Pancreas (tissue), 10 donors: ENCODE data around the gene PRSS23. TPM values are rescaled to one million over a fixed set of nuclear protein-coding genes. Genes with fewer than 3 reads are reported as not detected.
A peak's percentile ranks its signal among the peaks of the same experiment; 100 is the strongest.
"Not testable (repeated sequence)": the region's sequence is repeated elsewhere in the genome, so short reads cannot be mapped to it uniquely, and the experiment has no call there.

Experiments
- ATAC-seq, 4 donors: fragments of 200-7000 bp; cut with Tn5 transposase; one replicate each; pipeline versions ENCODE4 v1.8.0 to v1.9.1; 2020; ENCODE audit warnings: mild to moderate bottlenecking in 4 of 4, moderate library complexity in 4 of 4
- DNase-seq, 6 donors: peaks; one replicate each; pipeline ENCODE4 v3.0.0-alpha.2; 2020
- FAIRE-seq: peaks from 2 replicates; lab custom pipeline; 2012; peaks lifted over from hg19 to GRCh38; lab: Jason Lieb, UNC
- H3K27ac ChIP-seq, 4 donors: fragments of 200-600 bp; sonication (generic); 1 replicate in 3 of 4; 2 replicates in 1 of 4; pipeline versions ENCODE4 v1.5.0 to v1.8.0; 2020
- H3K27me3 ChIP-seq, 4 donors: fragments of 200-600 bp; one replicate each; pipeline ENCODE4 v1.8.0; 2021
- H3K36me3 ChIP-seq, 3 donors: fragments of 200-600 bp; sonication (generic) in 1 of 3; one replicate each; pipeline versions ENCODE4 v1.5.0 to v1.8.0; 2020 to 2021
- H3K4me1 ChIP-seq, 3 donors: fragments of 200-600 bp; one replicate each; pipeline ENCODE4 v1.8.0; 2021
- H3K4me3 ChIP-seq, 4 donors: fragments of 200-600 bp; sonication (generic) in 2 of 4; one replicate each; pipeline versions ENCODE4 v1.5.0 to v1.8.0; 2020 to 2021
- H3K9me3 ChIP-seq, 4 donors: fragments of 200-600 bp; one replicate each; pipeline ENCODE4 v1.8.0; 2021
- WGBS, 2 donors: extraction: QIAGEN DNeasy Blood & Tissue Kit; methylation state at CpG; one replicate each; pipeline ENCODE4 v1.1.7; 2013; 5-methylcytosine and 5-hydroxymethylcytosine counted together
- intact Hi-C, 3 donors: fragments of 100-400 bp; cut with DNase I; formaldehyde crosslinking; loops; one replicate each; pipeline versions ENCODE4 v1.11.1 to v1.14.2; 2022
- polyA plus RNA-seq, 2 donors: library from polyadenylated mRNA; stranded (reverse); fragments of 200-250 nt; gene quantifications; one replicate each; pipeline ENCODE4 v1.2.3, GENCODE V29; 2013
- total RNA-seq, 6 donors: library from RNA; stranded (reverse); fragmentation: NEBNext Ultra II Directional in 4 of 6; extraction: Animal tissue kit (Norgen Biotek cat#: 25700) in 4 of 6; gene quantifications; one replicate each; pipeline versions ENCODE4 v1.2.1 to v1.2.4, GENCODE V29; 2021 to 2023
- TF ChIP-seq, protein P1 (sequence below), 4 donors: fragments of 200-600 bp; sonication (generic) in 3 of 4; IDR thresholded peaks; one replicate each; pipeline versions ENCODE4 v1.5.0 to v1.8.0; 2021; ENCODE audit warnings: antibody characterized with exemption in 4 of 4
- donor health status: healthy with polysubstance abuse.
- donor health status: DM: no; HTN: no; CAD: no; lungs with moderate emphysema.
- donor health status: DM: no; HTN: no; CAD: no.
- donor health status: control.
- donor health status: control.
- donor health status: Bipolar disorder and iron deficiency.
- donor health status: DM: yes; HTN: yes; CAD: no.
- donor health status: DM: no; HTN: no; CAD: no.
- donor health status: DM: no; HTN: no; CAD: no.
- donor health status: DM: yes; HTN: yes; CAD: no.

PRSS23 gene
- total and polyA plus RNA-seq, 8 donors: 4.4 to 29.4 (median 11.4) TPM

DNA sequence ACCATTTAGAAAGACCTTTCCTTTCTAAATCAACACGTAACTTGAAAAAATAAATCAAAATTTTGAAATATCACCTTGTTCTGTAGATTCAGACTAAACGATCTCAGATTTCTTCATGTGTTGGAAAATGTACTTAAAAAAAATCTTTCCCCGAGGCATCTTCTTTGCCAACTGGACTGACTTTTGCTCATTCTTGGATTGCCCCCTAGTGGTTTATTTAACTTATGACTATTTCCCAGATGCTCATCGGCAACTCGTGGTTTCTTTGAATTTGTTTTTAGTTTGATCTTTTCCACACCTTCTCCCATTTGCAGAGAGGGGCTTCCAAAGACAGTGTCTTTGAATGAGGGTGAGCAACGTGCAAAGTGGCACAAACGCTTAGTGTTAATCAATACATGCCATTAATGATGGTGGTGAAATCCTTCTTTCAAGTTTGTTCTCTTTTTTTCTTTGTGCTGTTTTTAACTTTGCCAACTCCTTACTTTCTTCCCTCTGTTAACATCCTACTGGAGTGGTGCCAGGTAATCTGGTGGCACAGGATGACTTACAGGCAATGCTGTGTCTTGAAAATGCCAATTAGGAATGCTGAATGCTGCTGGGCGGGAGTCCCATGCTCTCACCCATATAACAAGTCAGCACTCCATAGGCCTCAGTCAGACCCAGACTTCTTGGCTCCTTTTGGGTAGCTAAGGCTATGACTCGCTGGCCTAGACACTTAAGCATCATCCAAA, 18.3 kb downstream of the PRSS23 start:
- H3K36me3 ChIP-seq: no peaks in the 10 kb centered on the region
- FAIRE-seq: peak; percentile 93
- 12% methylated on average over 9 of the region's 9 CpGs for WGBS, 2 donors
- intact Hi-C loops: loop anchor here (5.0 to 10.0 kb wide), 3 partner anchors 214 to 361 kb away; no protein-coding TSS in a partner anchor
- peak in 1 of 6 donors; percentile 16 for DNase-seq
- H3K9me3 ChIP-seq: peaks cover 0 to 3% (median 0%) of the 10 kb centered on the region in 4 donors
- no peaks in the 10 kb centered on the region for H3K27me3 ChIP-seq
- no peak overlapping the region for H3K4me3 ChIP-seq
- peaks cover 0 to 4% (median 0%) of the 10 kb centered on the region in 3 donors for H3K4me1 ChIP-seq
- no peak overlapping the region for H3K27ac ChIP-seq
- TF ChIP-seq, protein P1, sequence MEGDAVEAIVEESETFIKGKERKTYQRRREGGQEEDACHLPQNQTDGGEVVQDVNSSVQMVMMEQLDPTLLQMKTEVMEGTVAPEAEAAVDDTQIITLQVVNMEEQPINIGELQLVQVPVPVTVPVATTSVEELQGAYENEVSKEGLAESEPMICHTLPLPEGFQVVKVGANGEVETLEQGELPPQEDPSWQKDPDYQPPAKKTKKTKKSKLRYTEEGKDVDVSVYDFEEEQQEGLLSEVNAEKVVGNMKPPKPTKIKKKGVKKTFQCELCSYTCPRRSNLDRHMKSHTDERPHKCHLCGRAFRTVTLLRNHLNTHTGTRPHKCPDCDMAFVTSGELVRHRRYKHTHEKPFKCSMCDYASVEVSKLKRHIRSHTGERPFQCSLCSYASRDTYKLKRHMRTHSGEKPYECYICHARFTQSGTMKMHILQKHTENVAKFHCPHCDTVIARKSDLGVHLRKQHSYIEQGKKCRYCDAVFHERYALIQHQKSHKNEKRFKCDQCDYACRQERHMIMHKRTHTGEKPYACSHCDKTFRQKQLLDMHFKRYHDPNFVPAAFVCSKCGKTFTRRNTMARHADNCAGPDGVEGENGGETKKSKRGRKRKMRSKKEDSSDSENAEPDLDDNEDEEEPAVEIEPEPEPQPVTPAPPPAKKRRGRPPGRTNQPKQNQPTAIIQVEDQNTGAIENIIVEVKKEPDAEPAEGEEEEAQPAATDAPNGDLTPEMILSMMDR (IDR thresholded peaks at IDR 0.05): peak; percentile 49 to 76 (median 60)
- peak; percentile 61 to 90 (median 83) for ATAC-seq

DNA sequence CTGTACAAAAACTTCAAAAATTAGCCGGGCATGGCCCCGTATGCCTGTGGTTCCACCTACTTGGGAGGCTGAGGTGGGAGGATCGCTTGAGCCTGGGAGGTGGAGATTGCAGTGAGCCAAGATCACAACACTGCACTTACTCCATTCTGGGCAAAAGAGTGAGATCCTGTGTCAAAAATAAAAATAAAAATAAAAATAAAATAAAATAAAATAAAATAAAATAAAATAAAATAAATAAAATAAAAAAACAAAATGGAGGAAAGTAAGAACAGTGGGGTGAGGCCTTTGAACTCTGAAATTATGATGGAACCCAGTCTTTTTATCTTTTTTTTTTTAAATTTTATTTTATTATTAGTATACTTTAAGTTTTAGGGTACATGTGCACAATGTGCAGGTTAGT, 23.8 kb downstream of the PRSS23 start:
- H3K27me3 ChIP-seq: not testable (repeated sequence)

DNA sequence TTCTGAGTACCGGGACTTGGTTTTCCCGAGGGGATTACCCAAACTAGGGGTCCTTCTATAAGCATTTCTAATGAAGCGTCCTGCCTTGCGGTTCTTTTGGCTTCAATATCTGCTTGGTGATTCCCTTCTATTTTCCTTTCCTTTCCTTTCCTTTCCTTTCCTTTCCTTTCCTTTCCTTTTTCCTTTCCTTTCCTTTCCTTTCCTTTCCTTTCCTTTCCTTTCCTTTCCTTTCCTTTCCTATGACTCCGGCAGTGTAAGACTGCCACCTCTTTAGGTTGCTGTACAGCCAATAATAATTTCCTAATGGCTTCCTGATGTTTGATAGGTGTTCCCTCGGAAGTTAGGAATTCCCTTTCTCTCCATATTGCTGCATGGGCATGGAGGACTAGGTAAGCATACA, 34.0 kb downstream of the PRSS23 start:
- H3K4me3 ChIP-seq, H3K27ac ChIP-seq, H3K4me1 ChIP-seq, H3K36me3 ChIP-seq, FAIRE-seq, H3K9me3 ChIP-seq, DNase-seq, ATAC-seq, intact Hi-C loops, H3K27me3 ChIP-seq: not testable (repeated sequence)
- WGBS, 2 donors: 91 to 92% methylated on average over 6 of the region's 6 CpGs

More for the DNA sequence above, 23.8 kb downstream of the PRSS23 start:
- H3K9me3 ChIP-seq, ATAC-seq, H3K27ac ChIP-seq, H3K4me3 ChIP-seq, H3K4me1 ChIP-seq, H3K36me3 ChIP-seq, intact Hi-C loops, FAIRE-seq, DNase-seq: not testable (repeated sequence)
- WGBS, 2 donors: 98 to 100% methylated on average over 3 of the region's 3 CpGs

DNA sequence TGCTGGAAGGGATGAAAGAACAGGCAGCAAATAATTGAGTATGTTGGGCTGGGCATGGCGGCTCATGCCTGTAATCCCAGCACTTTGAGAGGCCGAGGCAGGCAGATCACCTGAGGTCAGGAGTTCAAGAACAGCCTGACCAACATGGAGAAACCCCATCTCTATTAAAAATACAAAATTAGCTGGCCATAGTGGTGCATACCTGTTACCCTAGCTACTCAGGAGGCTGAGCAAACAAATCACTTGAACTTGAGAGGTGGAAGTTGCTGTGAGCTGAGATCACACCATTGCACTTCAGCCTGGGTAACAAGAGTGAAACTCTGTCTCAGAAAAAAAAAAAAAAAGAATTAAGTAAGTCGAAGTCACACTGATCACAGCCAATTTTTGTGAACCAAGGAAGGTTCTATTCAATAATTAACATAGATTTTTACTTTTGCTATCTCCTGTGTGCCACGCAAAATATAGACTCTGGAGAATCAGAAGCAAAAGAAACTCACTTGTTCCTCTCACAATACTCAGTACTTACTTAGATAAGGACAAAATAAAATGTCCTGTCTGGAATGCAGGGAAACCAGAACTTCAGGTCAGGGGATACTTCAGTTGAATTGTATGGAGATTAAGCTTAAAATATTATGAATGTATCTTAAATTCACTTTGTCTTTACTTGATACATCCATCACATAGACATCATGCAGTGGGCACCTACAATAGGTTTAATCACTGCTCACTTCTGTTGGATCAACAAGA, 44.6 kb downstream of the PRSS23 start:
- intact Hi-C loops, FAIRE-seq: not testable (repeated sequence)
- peak in 1 of 4 donors; percentile 48 for ATAC-seq

DNA sequence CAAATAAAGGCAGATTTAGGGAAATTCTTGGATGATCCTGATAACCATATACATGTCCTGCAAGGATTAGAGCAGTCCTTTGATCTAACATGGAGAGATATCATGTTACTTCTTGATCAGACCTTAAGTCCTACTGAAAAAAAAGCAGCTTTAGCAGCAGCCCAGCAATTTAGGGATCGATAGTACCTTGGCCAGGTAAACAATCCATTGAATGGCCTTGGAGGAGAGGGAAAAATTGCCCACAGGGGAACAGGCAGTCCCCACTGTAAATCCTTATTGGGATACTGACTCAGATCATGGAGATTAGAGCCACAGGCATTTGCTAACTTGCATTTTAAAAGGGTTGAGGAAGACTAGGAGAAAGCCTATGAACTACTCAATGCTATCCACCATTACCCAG, 47.8 kb downstream of the PRSS23 start:
- FAIRE-seq (no peak), DNase-seq (no peak), ATAC-seq (peak in 2 of 4 donors; percentile 16 to 48)
- Histone ChIP-seq H3K9me3 (no peaks in the 10 kb centered on the region), H3K4me3 (no peak overlapping the region), H3K27me3 (no peaks in the 10 kb centered on the region), H3K4me1 (peaks cover 0 to 7% (median 0%) of the 10 kb centered on the region in 3 donors), H3K27ac (no peak overlapping the region), H3K36me3 (no peaks in the 10 kb centered on the region)
- WGBS, 2 donors: 26 to 35% methylated on average over 1 of the region's 1 CpG
- TF ChIP-seq, protein P1 (IDR thresholded peaks at IDR 0.05): no peak
- intact Hi-C loops: no loop called here

More for the DNA sequence above, 44.6 kb downstream of the PRSS23 start:
- not testable (repeated sequence) for H3K4me1 ChIP-seq, H3K27me3 ChIP-seq, H3K4me3 ChIP-seq, DNase-seq, H3K36me3 ChIP-seq, H3K9me3 ChIP-seq, H3K27ac ChIP-seq
- 60 to 66% methylated on average over 4 of the region's 4 CpGs for WGBS, 2 donors

DNA sequence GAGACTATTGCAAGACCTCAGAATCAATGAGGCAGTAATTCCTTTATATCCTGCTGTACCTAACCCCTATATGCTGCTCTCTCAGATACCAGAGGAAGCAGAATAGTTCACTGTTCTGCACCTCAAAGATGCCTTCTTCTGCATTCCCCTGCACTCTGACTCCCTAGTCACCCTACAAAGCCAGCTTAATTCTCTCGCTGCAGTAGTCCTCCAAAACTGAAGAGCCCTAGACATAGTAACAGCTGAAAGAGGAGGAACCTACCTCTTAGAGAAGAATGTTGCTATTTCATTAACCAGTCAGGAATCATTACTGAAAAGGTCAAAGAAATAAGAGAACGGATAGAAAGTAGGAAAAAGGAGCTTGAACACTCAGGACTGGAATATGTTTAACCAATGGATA, 49.3 kb downstream of the PRSS23 start:
- H3K4me3 ChIP-seq: no peak overlapping the region
- peaks cover 0 to 7% (median 0%) of the 10 kb centered on the region in 3 donors for H3K4me1 ChIP-seq
- intact Hi-C loops: no loop called here
- no peak overlapping the region for H3K27ac ChIP-seq
- no peaks in the 10 kb centered on the region for H3K9me3 ChIP-seq
- no peak for FAIRE-seq
- no peak for ATAC-seq
- H3K27me3 ChIP-seq: no peaks in the 10 kb centered on the region
- DNase-seq: no peak
- TF ChIP-seq, protein P1 (IDR thresholded peaks at IDR 0.05): no peak
- H3K36me3 ChIP-seq: no peaks in the 10 kb centered on the region
- WGBS, 2 donors: 96 to 99% methylated on average over 2 of the region's 2 CpGs

Other genes starting within 250 kb of the PRSS23 start
- 10 to 100 TPM in 4 of 6 donors, 1 to 10 TPM in 2; 6.5 to 15.4 (median 11.3) TPM for gene ME3, start 127.9 kb upstream of the PRSS23 start, total RNA-seq
- gene ME3, start 127.9 kb upstream of the PRSS23 start, polyA plus RNA-seq: 10 to 100 TPM; 28.7 to 38.8 TPM
- gene FZD4, start 154.9 kb downstream of the PRSS23 start, total RNA-seq: 10 to 100 TPM in 2 of 6 donors, 1 to 10 TPM in 4; 5.4 to 10.8 (median 7.9) TPM
- gene FZD4, start 154.9 kb downstream of the PRSS23 start, polyA plus RNA-seq: 1 to 10 TPM; 4.7 to 4.8 TPM
- gene TMEM135, start 237.4 kb downstream of the PRSS23 start, total RNA-seq: 10 to 100 TPM in 1 of 6 donors, 1 to 10 TPM in 5; 7.3 to 10.1 (median 8.5) TPM
- gene TMEM135, start 237.4 kb downstream of the PRSS23 start, polyA plus RNA-seq: 1 to 10 TPM; 2.6 to 5.5 TPM